Middle frontal gyrus (tissue), 1 donor: Measurements from ENCODE around the gene FLRT1.

Source experiments
- DNase-seq: peaks from one replicate; pipeline ENCODE4 v3.0.0-alpha.2; 2015; ENCODE audit warnings: low spot score; ENCODE audit errors: extremely low spot score

Gene FLRT1

GRCh38 chr11:64005691-64006090 is 30.0 kb upstream of the FLRT1 start:
- no peak for DNase-seq

GRCh38 chr11:64006398-64006797 is 29.3 kb upstream of the FLRT1 start:
- no peak for DNase-seq

GRCh38 chr11:64007160-64007628 is 28.5 kb upstream of the FLRT1 start:
- no peak for DNase-seq

- peak; percentile 29 for DNase-seq
These were observed 28.0 kb upstream of the FLRT1 start for GRCh38 chr11:64007629-64008282.

- DNase-seq: no peak
These were observed 27.3 kb upstream of the FLRT1 start for GRCh38 chr11:64008283-64008913.

- no peak for DNase-seq
These were observed 26.7 kb upstream of the FLRT1 start for GRCh38 chr11:64008914-64009633.

GRCh38 chr11:64009710-64010109 is 26.0 kb upstream of the FLRT1 start:
- no peak for DNase-seq

GRCh38 chr11:64010783-64011182 is 24.9 kb upstream of the FLRT1 start:
- DNase-seq: no peak

GRCh38 chr11:64011371-64011770 is 24.4 kb upstream of the FLRT1 start:
- no peak for DNase-seq

- no peak for DNase-seq
These were observed 22.4 kb upstream of the FLRT1 start for GRCh38 chr11:64013141-64013896.

GRCh38 chr11:64014356-64014755 is 21.4 kb upstream of the FLRT1 start:
- no peak for DNase-seq

- no peak for DNase-seq
These were observed 20.2 kb upstream of the FLRT1 start for GRCh38 chr11:64015510-64015909.

- DNase-seq: no peak
These were observed 19.5 kb upstream of the FLRT1 start for GRCh38 chr11:64015935-64016845.

- no peak for DNase-seq
These were observed 17.8 kb upstream of the FLRT1 start for GRCh38 chr11:64017945-64018224.

GRCh38 chr11:64018310-64018709 is 17.4 kb upstream of the FLRT1 start:
- no peak for DNase-seq

- DNase-seq: no peak
These were observed 16.4 kb upstream of the FLRT1 start for GRCh38 chr11:64019106-64020037.

GRCh38 chr11:64020976-64021756 is 14.6 kb upstream of the FLRT1 start:
- DNase-seq: no peak

GRCh38 chr11:64021757-64022093 is 14.0 kb upstream of the FLRT1 start:
- DNase-seq: no peak

GRCh38 chr11:64022125-64022784 is 13.5 kb upstream of the FLRT1 start:
- no peak for DNase-seq
